Retina (tissue), 1 donor: ENCODE results near the gene TOX3.

Experiments
- DNase-seq: peaks from one replicate; pipeline ENCODE4 v3.0.0-alpha.2; 2016

Gene TOX3

GRCh38 chr16:52441886-52442285, 105.1 kb downstream of the TOX3 start:
- DNase-seq = no peak

GRCh38 chr16:52440248-52440647, 106.7 kb downstream of the TOX3 start:
- no peak for DNase-seq

- DNase-seq = no peak
Observed at GRCh38 chr16:52439750-52440149, 107.2 kb downstream of the TOX3 start.

- DNase-seq = peak; percentile 37
Observed at GRCh38 chr16:52439171-52439701, 107.7 kb downstream of the TOX3 start.

- peak; percentile 66 for DNase-seq
Observed at GRCh38 chr16:52437277-52437670, 109.7 kb downstream of the TOX3 start.

GRCh38 chr16:52436339-52437276, 110.3 kb downstream of the TOX3 start:
- peak; percentile 55 for DNase-seq

- DNase-seq = no peak
Observed at GRCh38 chr16:52434224-52434623, 112.7 kb downstream of the TOX3 start.

- DNase-seq = no peak
Observed at GRCh38 chr16:52433643-52434042, 113.3 kb downstream of the TOX3 start.

- DNase-seq = no peak
Observed at GRCh38 chr16:52424591-52424990, 122.4 kb downstream of the TOX3 start.

- no peak for DNase-seq
Observed at GRCh38 chr16:52422307-52422706, 124.6 kb downstream of the TOX3 start.

- no peak for DNase-seq
Observed at GRCh38 chr16:52418201-52418600, 128.7 kb downstream of the TOX3 start.

GRCh38 chr16:52416888-52417287, 130.1 kb downstream of the TOX3 start:
- no peak for DNase-seq

GRCh38 chr16:52411011-52411410, 135.9 kb downstream of the TOX3 start:
- no peak for DNase-seq

- no peak for DNase-seq
Observed at GRCh38 chr16:52408191-52408845, 138.6 kb downstream of the TOX3 start.

GRCh38 chr16:52407778-52408177, 139.2 kb downstream of the TOX3 start:
- no peak for DNase-seq

- no peak for DNase-seq
Observed at GRCh38 chr16:52405441-52405840, 141.5 kb downstream of the TOX3 start.

- no peak for DNase-seq
Observed at GRCh38 chr16:52404546-52404945, 142.4 kb downstream of the TOX3 start.

GRCh38 chr16:52399116-52399515, 147.8 kb downstream of the TOX3 start:
- DNase-seq = no peak

GRCh38 chr16:52398491-52398960, 148.4 kb downstream of the TOX3 start:
- no peak for DNase-seq

- no peak for DNase-seq
Observed at GRCh38 chr16:52398021-52398420, 148.9 kb downstream of the TOX3 start.

GRCh38 chr16:52393448-52393847, 153.5 kb downstream of the TOX3 start:
- no peak for DNase-seq

- no peak for DNase-seq
Observed at GRCh38 chr16:52389045-52389444, 157.9 kb downstream of the TOX3 start.
